ENCODE measurements around the gene PLK5.

Gene PLK5

DNA sequence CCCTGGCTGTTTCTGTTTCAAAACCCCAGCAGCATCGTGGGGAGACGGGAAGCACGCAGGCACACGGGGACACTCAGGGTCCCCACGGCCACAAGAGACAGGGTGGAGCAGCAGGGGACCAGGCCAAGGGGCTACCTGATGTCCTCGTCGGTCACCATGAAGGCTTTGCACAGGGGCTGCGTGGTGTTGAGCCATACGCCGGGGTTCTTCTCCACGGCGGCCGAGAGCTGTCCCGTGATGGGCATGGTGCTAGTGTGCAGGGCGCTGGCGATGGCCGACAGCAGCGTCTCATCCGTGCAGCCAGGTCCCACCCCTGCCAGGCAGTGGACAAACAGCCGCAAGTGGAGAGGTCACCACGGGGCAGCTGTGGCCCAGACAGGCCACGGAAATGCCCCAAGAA is 57.1 kb downstream of the PLK5 start:
- no peak overlapping the region for H2BK15ac ChIP-seq (ENCODE audit: low read length)

DNA sequence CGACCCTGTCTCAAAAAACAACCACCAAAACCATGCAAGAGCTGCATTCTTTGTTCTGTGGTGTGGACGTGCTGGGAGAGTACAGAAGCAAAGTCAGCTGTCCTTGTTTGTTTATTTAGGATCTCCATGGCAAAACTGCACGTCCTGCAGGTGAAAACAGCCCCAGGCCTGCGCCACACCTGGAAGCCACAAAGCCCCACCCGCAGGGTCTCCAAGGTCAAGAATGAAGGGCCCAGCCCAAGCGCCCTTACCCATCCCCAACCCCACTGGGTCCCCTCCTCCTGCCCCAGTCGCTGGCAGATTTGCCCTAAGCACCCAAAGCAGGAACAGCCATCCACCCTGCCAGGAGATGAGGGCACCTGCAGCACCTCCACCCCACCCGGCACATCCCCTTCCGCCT is 58.3 kb downstream of the PLK5 start:
- Histone ChIP-seq H2BK5ac (ENCODE audit: low read length) (no peak overlapping the region), H3K18ac (ENCODE audit: low read length) (no peak overlapping the region), H3K4me2 (ENCODE audit: insufficient read depth, low read length, poor library complexity, severe bottlenecking) (no peak overlapping the region), H3K4me3 (ENCODE audit: low read length in 2 of 2) (no peak overlapping the region), H2AFZ (ENCODE audit: low read length) (no peak overlapping the region), H3K23ac (ENCODE audit: low read depth, low read length, poor library complexity) (no peak overlapping the region), H3K27ac (replicated peaks; ENCODE audit: low read length) (no peak overlapping the region), H2BK120ac (ENCODE audit: low read depth, low read length) (no peak overlapping the region), H4K8ac (ENCODE audit: low read depth, low read length) (peak overlapping the region; percentile 17), H3K36me3 (replicated peaks in 1 of 2; ENCODE audit: control insufficient read depth in 2 of 2, insufficient read depth in 2 of 2, low read length in 2 of 2) (peaks cover 53 to 95% of the 10 kb centered on the region in 2 donors), H2AK5ac (ENCODE audit: low read depth, low read length) (no peak overlapping the region), H3K9ac (ENCODE audit: low read depth, low read length, poor library complexity) (no peak overlapping the region), H2BK12ac (ENCODE audit: low read length) (no peak overlapping the region), H3K79me1 (ENCODE audit: low read depth, low read length) (peaks cover 33% of the 10 kb centered on the region), H3K4ac (ENCODE audit: low read length) (no peak overlapping the region), H2BK15ac (ENCODE audit: low read length) (no peak overlapping the region), H3K14ac (ENCODE audit: low read length) (no peak overlapping the region), H3K27me3 (ENCODE audit: control insufficient read depth in 3 of 3, insufficient read depth in 3 of 3, low read depth in 1 of 3, low read length in 3 of 3) (no peaks in the 10 kb centered on the region), H4K91ac (ENCODE audit: low read depth, low read length, poor library complexity) (no peak overlapping the region), H3K9me3 (replicated peaks in 1 of 2; ENCODE audit: control insufficient read depth in 2 of 2, insufficient read depth in 1 of 2, low read depth in 1 of 2, low read length in 2 of 2) (peaks cover 4 to 5% of the 10 kb centered on the region in 2 donors), H3K4me1 (ENCODE audit: control insufficient read depth in 2 of 2, insufficient read depth in 1 of 2, low read depth in 1 of 2, low read length in 2 of 2) (no peaks in the 10 kb centered on the region)
- WGBS, 2 donors (ENCODE audit: extremely low coverage in 2 of 2, insufficient read length in 2 of 2, insufficient replicate concordance in 1 of 2): no CpG with 5 or more reads among the region's 9 CpGs
- no peak for DNase-seq (ENCODE audit: low spot score)

More for the DNA sequence above, 57.1 kb downstream of the PLK5 start:
- Histone ChIP-seq H3K27ac (replicated peaks; ENCODE audit: low read length) (no peak overlapping the region), H3K14ac (ENCODE audit: low read length) (no peak overlapping the region), H2AK5ac (ENCODE audit: low read depth, low read length) (no peak overlapping the region), H3K36me3 (replicated peaks in 1 of 2; ENCODE audit: control insufficient read depth in 2 of 2, insufficient read depth in 2 of 2, low read length in 2 of 2) (peaks cover 64 to 99% of the 10 kb centered on the region in 2 donors), H4K8ac (ENCODE audit: low read depth, low read length) (no peak overlapping the region), H2AFZ (ENCODE audit: low read length) (no peak overlapping the region), H4K91ac (ENCODE audit: low read depth, low read length, poor library complexity) (no peak overlapping the region), H3K18ac (ENCODE audit: low read length) (no peak overlapping the region), H2BK120ac (ENCODE audit: low read depth, low read length) (peak overlapping the region; percentile 81), H3K9ac (ENCODE audit: low read depth, low read length, poor library complexity) (no peak overlapping the region), H3K4me1 (ENCODE audit: control insufficient read depth in 2 of 2, insufficient read depth in 1 of 2, low read depth in 1 of 2, low read length in 2 of 2) (no peaks in the 10 kb centered on the region), H3K4ac (ENCODE audit: low read length) (no peak overlapping the region), H2BK5ac (ENCODE audit: low read length) (peak overlapping the region; percentile 13), H3K79me1 (ENCODE audit: low read depth, low read length) (peaks cover 28% of the 10 kb centered on the region), H3K23ac (ENCODE audit: low read depth, low read length, poor library complexity) (peak overlapping the region; percentile 93), H3K27me3 (ENCODE audit: control insufficient read depth in 3 of 3, insufficient read depth in 3 of 3, low read depth in 1 of 3, low read length in 3 of 3) (no peaks in the 10 kb centered on the region), H3K4me3 (ENCODE audit: low read length in 2 of 2) (no peak overlapping the region), H3K4me2 (ENCODE audit: insufficient read depth, low read length, poor library complexity, severe bottlenecking) (no peak overlapping the region), H2BK12ac (ENCODE audit: low read length) (no peak overlapping the region), H3K9me3 (replicated peaks in 1 of 2; ENCODE audit: control insufficient read depth in 2 of 2, insufficient read depth in 1 of 2, low read depth in 1 of 2, low read length in 2 of 2) (peaks cover 2 to 3% of the 10 kb centered on the region in 2 donors)
- DNase-seq (ENCODE audit: low spot score): no peak
- no CpG with 5 or more reads among the region's 22 CpGs for WGBS, 2 donors (ENCODE audit: extremely low coverage in 2 of 2, insufficient read length in 2 of 2, insufficient replicate concordance in 1 of 2)

DNA sequence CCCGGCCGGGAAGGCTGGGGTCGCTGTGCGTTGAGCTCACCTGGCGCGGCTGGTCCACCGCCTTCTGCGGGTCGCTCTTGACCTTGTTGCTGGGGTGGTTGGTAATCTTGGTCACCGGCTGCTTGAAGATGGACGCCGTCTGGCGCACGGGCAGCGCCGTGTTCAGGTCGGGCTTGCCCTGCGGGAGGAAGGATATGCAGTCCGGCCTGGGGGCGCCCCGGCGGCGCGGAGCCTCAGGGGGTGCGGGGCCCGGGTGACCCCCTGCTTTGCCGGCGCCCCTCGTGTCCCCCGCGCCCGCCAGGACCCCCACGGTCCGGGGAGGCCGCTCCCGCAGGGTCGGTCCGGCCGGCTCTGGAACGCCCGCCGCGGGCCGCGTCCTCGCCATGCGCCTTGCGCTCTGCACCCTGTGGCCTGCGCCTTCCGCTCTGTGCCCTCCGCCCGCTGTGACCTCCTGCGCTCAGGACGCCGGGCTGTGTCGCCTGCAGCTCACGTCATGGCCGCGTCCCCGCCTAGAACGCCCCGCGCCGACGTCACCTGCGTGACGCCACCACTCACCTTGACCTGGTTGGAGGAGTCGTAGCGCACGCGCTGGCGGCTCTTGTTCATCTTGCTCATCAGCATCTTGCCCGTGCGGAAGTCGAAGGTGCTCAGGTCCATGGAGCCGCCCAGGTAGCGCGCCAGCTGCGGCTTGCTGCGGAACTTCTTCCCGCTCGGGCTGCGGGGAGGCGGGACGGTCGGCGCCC is 60.8 kb downstream of the PLK5 start:
- H3K14ac ChIP-seq (ENCODE audit: low read length): no peak overlapping the region
- H3K27me3 ChIP-seq (ENCODE audit: control insufficient read depth in 3 of 3, insufficient read depth in 3 of 3, low read depth in 1 of 3, low read length in 3 of 3): no peaks in the 10 kb centered on the region
- H3K4ac ChIP-seq (ENCODE audit: low read length): no peak overlapping the region
- peak overlapping the region in 1 of 2 donors; percentile 70 for H3K4me3 ChIP-seq (ENCODE audit: low read length in 2 of 2)
- peak overlapping the region; percentile 98 for H3K23ac ChIP-seq (ENCODE audit: low read depth, low read length, poor library complexity)
- H2BK15ac ChIP-seq (ENCODE audit: low read length): no peak overlapping the region
- H2BK120ac ChIP-seq (ENCODE audit: low read depth, low read length): no peak overlapping the region
- peak overlapping the region; percentile 43 for H4K8ac ChIP-seq (ENCODE audit: low read depth, low read length)
- H3K18ac ChIP-seq (ENCODE audit: low read length): peak overlapping the region; percentile 17
- H3K9ac ChIP-seq (ENCODE audit: low read depth, low read length, poor library complexity): peak overlapping the region; percentile 70
- no CpG with 5 or more reads among the region's 87 CpGs for WGBS, 2 donors (ENCODE audit: extremely low coverage in 2 of 2, insufficient read length in 2 of 2, insufficient replicate concordance in 1 of 2)
- H3K9me3 ChIP-seq (replicated peaks in 1 of 2; ENCODE audit: control insufficient read depth in 2 of 2, insufficient read depth in 1 of 2, low read depth in 1 of 2, low read length in 2 of 2): peaks cover 4 to 5% of the 10 kb centered on the region in 2 donors
- H2BK5ac ChIP-seq (ENCODE audit: low read length): peak overlapping the region; percentile 53
- H4K91ac ChIP-seq (ENCODE audit: low read depth, low read length, poor library complexity): no peak overlapping the region
- H3K36me3 ChIP-seq (replicated peaks in 1 of 2; ENCODE audit: control insufficient read depth in 2 of 2, insufficient read depth in 2 of 2, low read length in 2 of 2): peaks cover 41 to 92% of the 10 kb centered on the region in 2 donors
- H3K4me1 ChIP-seq (ENCODE audit: control insufficient read depth in 2 of 2, insufficient read depth in 1 of 2, low read depth in 1 of 2, low read length in 2 of 2): no peaks in the 10 kb centered on the region
- no peak overlapping the region for H3K27ac ChIP-seq (replicated peaks; ENCODE audit: low read length)
- no peak overlapping the region for H2AFZ ChIP-seq (ENCODE audit: low read length)
- H2BK12ac ChIP-seq (ENCODE audit: low read length): no peak overlapping the region
- H2AK5ac ChIP-seq (ENCODE audit: low read depth, low read length): no peak overlapping the region
- DNase-seq (ENCODE audit: low spot score): no peak
- H3K4me2 ChIP-seq (ENCODE audit: insufficient read depth, low read length, poor library complexity, severe bottlenecking): no peak overlapping the region
- peaks cover 32% of the 10 kb centered on the region for H3K79me1 ChIP-seq (ENCODE audit: low read depth, low read length)

DNA sequence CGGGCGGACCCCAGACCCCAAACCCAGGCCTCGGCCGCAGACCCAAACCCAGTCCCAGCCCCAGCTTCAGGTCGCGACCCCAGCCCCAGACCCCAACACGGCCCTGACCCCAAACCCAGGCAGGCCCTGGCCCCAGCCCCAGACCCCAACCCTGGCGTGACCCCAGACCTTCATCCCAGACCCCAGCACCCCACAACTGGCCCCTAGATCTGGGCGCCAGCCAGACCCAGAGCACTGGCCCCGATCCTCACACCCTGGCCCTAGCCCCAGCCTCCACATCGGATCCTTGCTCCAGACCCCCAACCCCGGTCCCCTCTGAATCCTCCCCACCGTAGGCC is 61.3 kb downstream of the PLK5 start:
- no peak overlapping the region for H3K9ac ChIP-seq (ENCODE audit: low read depth, low read length, poor library complexity)
- no peak overlapping the region for H3K27ac ChIP-seq (replicated peaks; ENCODE audit: low read length)
- WGBS, 2 donors (ENCODE audit: extremely low coverage in 2 of 2, insufficient read length in 2 of 2, insufficient replicate concordance in 1 of 2): no CpG with 5 or more reads among the region's 13 CpGs
- no peak overlapping the region for H2AFZ ChIP-seq (ENCODE audit: low read length)
- H3K23ac ChIP-seq (ENCODE audit: low read depth, low read length, poor library complexity): no peak overlapping the region
- no peak overlapping the region for H2BK120ac ChIP-seq (ENCODE audit: low read depth, low read length)
- DNase-seq (ENCODE audit: low spot score): no peak
- H3K18ac ChIP-seq (ENCODE audit: low read length): no peak overlapping the region
- H4K8ac ChIP-seq (ENCODE audit: low read depth, low read length): no peak overlapping the region
- H3K79me1 ChIP-seq (ENCODE audit: low read depth, low read length): peaks cover 32% of the 10 kb centered on the region
- no peak overlapping the region for H3K4me2 ChIP-seq (ENCODE audit: insufficient read depth, low read length, poor library complexity, severe bottlenecking)
- H3K9me3 ChIP-seq (replicated peaks in 1 of 2; ENCODE audit: control insufficient read depth in 2 of 2, insufficient read depth in 1 of 2, low read depth in 1 of 2, low read length in 2 of 2): peaks cover 4 to 5% of the 10 kb centered on the region in 2 donors
- H3K27me3 ChIP-seq (ENCODE audit: control insufficient read depth in 3 of 3, insufficient read depth in 3 of 3, low read depth in 1 of 3, low read length in 3 of 3): no peaks in the 10 kb centered on the region
- H2BK5ac ChIP-seq (ENCODE audit: low read length): peak overlapping the region; percentile 53
- no peak overlapping the region for H4K91ac ChIP-seq (ENCODE audit: low read depth, low read length, poor library complexity)
- peaks cover 39 to 92% of the 10 kb centered on the region in 2 donors for H3K36me3 ChIP-seq (replicated peaks in 1 of 2; ENCODE audit: control insufficient read depth in 2 of 2, insufficient read depth in 2 of 2, low read length in 2 of 2)
- H2BK12ac ChIP-seq (ENCODE audit: low read length): no peak overlapping the region
- H2BK15ac ChIP-seq (ENCODE audit: low read length): no peak overlapping the region
- H3K4me1 ChIP-seq (ENCODE audit: control insufficient read depth in 2 of 2, insufficient read depth in 1 of 2, low read depth in 1 of 2, low read length in 2 of 2): peaks cover 0 to under 1% of the 10 kb centered on the region in 2 donors
- no peak overlapping the region for H3K14ac ChIP-seq (ENCODE audit: low read length)
- no peak overlapping the region for H3K4me3 ChIP-seq (ENCODE audit: low read length in 2 of 2)
- no peak overlapping the region for H2AK5ac ChIP-seq (ENCODE audit: low read depth, low read length)
- H3K4ac ChIP-seq (ENCODE audit: low read length): no peak overlapping the region
